Sigmoid colon (tissue), 4 donors: ENCODE results near the gene FLNB.

Experiments used
- CTCF ChIP-seq, 4 experiments: fragments of 450-650 bp in 3 of 4; fragments of 200-600 bp in 1 of 4; IDR thresholded peaks; one replicate each; pipeline ENCODE4 v1.5.1; 2016 to 2019; ENCODE audit warnings: antibody characterized with exemption in 4 of 4, mild to moderate bottlenecking in 3 of 4, moderate library complexity in 2 of 4
- POLR2A ChIP-seq, 2 donors: fragments of 450-650 bp; IDR thresholded peaks; one replicate each; pipeline ENCODE4 v1.6.1; 2016; ENCODE audit warnings: antibody characterized with exemption in 2 of 2, mild to moderate bottlenecking in 2 of 2, moderate library complexity in 2 of 2
- POLR2AphosphoS5 ChIP-seq, 4 donors: sonication (generic); formaldehyde crosslinking; IDR thresholded peaks; one replicate each; pipeline ENCODE4 v1.6.1; 2017; ENCODE audit warnings: antibody characterized with exemption in 4 of 4

GRCh38 chr3:58180940-58181587, 172.8 kb downstream of the FLNB start:
- TF ChIP-seq CTCF (IDR thresholded peaks at IDR 0.05), result no peak
- no peak for TF ChIP-seq POLR2A (IDR thresholded peaks at IDR 0.05)
- no peak for TF ChIP-seq POLR2AphosphoS5 (IDR thresholded peaks at IDR 0.05)
